ENCODE data around the gene CAMSAP2.

GRCh38 chr1:200897259-200897658 lies 158.6 kb downstream of the CAMSAP2 start:
- TF ChIP-seq CTCF (IDR thresholded peaks at IDR 0.05) (no peak), POLR2A (IDR thresholded peaks at IDR 0.05) (no peak)

Data from esophagus squamous epithelium (tissue), 4 donors.